ENCODE measurements around the gene CRX. TPM values are rescaled to one million over a fixed set of nuclear protein-coding genes. Genes with fewer than 3 reads are reported as not detected.
"Not testable (repeated sequence)": the region's sequence is repeated elsewhere in the genome, so short reads cannot be mapped to it uniquely, and the experiment has no call there.

CRX gene
- total RNA-seq, 1 experiment from 2014 or later: not detected

- H3K4me3 ChIP-seq (ENCODE audit: low read depth in 2 of 2, low read length in 2 of 2); intact Hi-C loops (cut with micrococcal nuclease; ENCODE audit: unreplicated experiment); in situ Hi-C loops (cut with HindIII; ENCODE audit: low pct_unique_long_range_greater_than_20kb, low sequenced_read_pairs); CTCF ChIA-PET; DNase-seq (ENCODE audit: low read depth, low spot score); H3K27me3 ChIP-seq (ENCODE audit: control insufficient read depth, insufficient read depth, low read length); BruUV-seq (replicated peaks); POLR2A ChIA-PET; H3K4me1 ChIP-seq (ENCODE audit: control insufficient read depth, insufficient read depth, low read length); H3K27ac ChIP-seq (ENCODE audit: low read length); H3K9me3 ChIP-seq (ENCODE audit: control insufficient read depth, insufficient read depth, low read depth, low read length); ATAC-seq; H3K36me3 ChIP-seq (ENCODE audit: control insufficient read depth, insufficient read depth, low read length): not testable (repeated sequence)
Observed at GRCh38 chr19:47858646-47859285, 37.0 kb downstream of the CRX start, which contains the start of gene TPRX2. Gene TPRX2, plus strand, starts transcription at chr19:47859235. Its CDS starts 12 bp downstream, at chr19:47859247.

DNA sequence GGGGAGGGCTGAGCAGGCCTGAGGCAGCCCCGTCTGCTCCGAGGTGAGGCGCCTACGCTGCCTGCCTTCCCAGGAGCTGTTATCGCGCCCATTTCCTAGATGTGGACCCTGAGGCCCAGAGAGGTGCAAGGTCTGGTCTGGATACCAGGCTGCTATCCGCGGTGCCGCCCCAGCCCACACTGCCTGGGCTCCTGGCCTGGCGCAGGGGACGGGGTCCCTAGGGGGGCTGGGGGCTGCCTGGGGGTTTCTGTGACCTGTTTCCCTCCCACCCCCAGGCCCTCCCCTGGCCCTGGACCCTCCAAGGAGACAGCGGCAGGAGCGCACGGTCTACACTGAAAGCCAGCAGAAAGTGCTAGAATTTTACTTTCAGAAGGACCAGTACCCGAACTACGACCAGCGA, 38.1 kb downstream of the CRX start:
- H3K27me3 ChIP-seq (ENCODE audit: control insufficient read depth, insufficient read depth, low read length); POLR2A ChIA-PET; BruUV-seq (replicated peaks); H3K27ac ChIP-seq (ENCODE audit: low read length); H3K4me3 ChIP-seq (ENCODE audit: low read depth in 2 of 2, low read length in 2 of 2); ATAC-seq; in situ Hi-C loops (cut with HindIII; ENCODE audit: low pct_unique_long_range_greater_than_20kb, low sequenced_read_pairs); H3K9me3 ChIP-seq (ENCODE audit: control insufficient read depth, insufficient read depth, low read depth, low read length); DNase-seq (ENCODE audit: low read depth, low spot score); CTCF ChIA-PET; H3K4me1 ChIP-seq (ENCODE audit: control insufficient read depth, insufficient read depth, low read length); H3K36me3 ChIP-seq (ENCODE audit: control insufficient read depth, insufficient read depth, low read length): not testable (repeated sequence)
- intact Hi-C loops (cut with micrococcal nuclease; ENCODE audit: unreplicated experiment): loop anchor here (5.0 kb wide), 1 partner anchor 48 kb away; no protein-coding TSS in a partner anchor

DNA sequence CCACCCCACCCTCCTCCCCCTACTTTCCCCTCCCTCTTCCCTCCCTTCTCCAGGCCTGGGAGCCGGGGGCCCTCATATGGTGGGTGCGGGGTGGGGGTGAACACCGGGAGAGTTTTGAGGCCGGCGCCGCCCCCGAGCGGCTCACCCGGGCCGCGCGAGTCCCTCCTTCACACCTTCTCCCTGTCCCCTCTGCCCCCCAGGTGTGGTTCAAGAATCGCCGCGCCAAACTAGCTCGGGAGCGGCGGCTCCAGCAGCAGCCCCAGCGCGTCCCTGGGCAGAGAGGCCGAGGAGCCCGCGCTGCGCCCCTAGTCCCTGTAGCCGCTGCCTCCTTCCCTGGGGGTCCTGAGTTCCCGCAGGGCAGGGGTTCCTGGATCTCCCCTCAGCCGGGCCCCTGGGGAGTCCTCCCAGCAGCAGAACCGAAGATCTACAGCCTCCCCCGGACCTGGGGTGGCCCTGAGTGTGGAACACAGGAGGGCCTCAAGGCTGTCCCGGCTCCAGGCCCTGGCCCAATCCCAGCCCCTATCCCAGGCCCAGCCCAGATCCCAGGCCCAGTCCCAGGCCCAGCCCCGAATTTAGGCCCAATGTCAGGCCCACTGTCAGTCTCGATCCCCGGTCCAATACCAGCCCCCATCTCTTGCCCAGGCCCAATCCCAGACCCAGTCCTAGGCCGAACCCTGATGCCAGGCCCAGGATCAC, 39.0 kb downstream of the CRX start:
- DNase-seq (ENCODE audit: low read depth, low spot score) (no peak), ATAC-seq (no peak)
- Histone ChIP-seq H3K4me1 (ENCODE audit: control insufficient read depth, insufficient read depth, low read length) (peaks cover 4% of the 10 kb centered on the region; the same call in 1 of the 2 replicates), H3K9me3 (ENCODE audit: control insufficient read depth, insufficient read depth, low read depth, low read length) (no peaks in the 10 kb centered on the region), H3K27ac (ENCODE audit: low read length) (no peak overlapping the region), H3K36me3 (ENCODE audit: control insufficient read depth, insufficient read depth, low read length) (no peaks in the 10 kb centered on the region), H3K4me3 (ENCODE audit: low read depth in 2 of 2, low read length in 2 of 2) (no peak overlapping the region), H3K27me3 (ENCODE audit: control insufficient read depth, insufficient read depth, low read length) (no peaks in the 10 kb centered on the region)
- intact Hi-C loops (cut with micrococcal nuclease; ENCODE audit: unreplicated experiment): loop anchor here (5.0 kb wide), 1 partner anchor 48 kb away; no protein-coding TSS in a partner anchor
- in situ Hi-C loops (cut with HindIII; ENCODE audit: low pct_unique_long_range_greater_than_20kb, low sequenced_read_pairs): no loop called here
- TF ChIP-seq, protein P1, sequence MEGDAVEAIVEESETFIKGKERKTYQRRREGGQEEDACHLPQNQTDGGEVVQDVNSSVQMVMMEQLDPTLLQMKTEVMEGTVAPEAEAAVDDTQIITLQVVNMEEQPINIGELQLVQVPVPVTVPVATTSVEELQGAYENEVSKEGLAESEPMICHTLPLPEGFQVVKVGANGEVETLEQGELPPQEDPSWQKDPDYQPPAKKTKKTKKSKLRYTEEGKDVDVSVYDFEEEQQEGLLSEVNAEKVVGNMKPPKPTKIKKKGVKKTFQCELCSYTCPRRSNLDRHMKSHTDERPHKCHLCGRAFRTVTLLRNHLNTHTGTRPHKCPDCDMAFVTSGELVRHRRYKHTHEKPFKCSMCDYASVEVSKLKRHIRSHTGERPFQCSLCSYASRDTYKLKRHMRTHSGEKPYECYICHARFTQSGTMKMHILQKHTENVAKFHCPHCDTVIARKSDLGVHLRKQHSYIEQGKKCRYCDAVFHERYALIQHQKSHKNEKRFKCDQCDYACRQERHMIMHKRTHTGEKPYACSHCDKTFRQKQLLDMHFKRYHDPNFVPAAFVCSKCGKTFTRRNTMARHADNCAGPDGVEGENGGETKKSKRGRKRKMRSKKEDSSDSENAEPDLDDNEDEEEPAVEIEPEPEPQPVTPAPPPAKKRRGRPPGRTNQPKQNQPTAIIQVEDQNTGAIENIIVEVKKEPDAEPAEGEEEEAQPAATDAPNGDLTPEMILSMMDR (IDR thresholded peaks at IDR 0.05): no peak
- TF ChIP-seq REST (IDR thresholded peaks at IDR 0.05; ENCODE audit: insufficient read depth in 1 of 2, low read depth in 2 of 2, low read length in 1 of 2) (no peak), SIN3A (IDR thresholded peaks at IDR 0.05; ENCODE audit: borderline replicate concordance, insufficient read depth, low read depth, low read length) (no peak), TCF7L2 (IDR thresholded peaks at IDR 0.05; ENCODE audit: low read depth, low read length) (no peak), POLR2AphosphoS5 (IDR thresholded peaks at IDR 0.05; ENCODE audit: low read depth, low read length) (no peak)
- CTCF ChIA-PET: no interaction called here
- no TSS peak for BruUV-seq (replicated peaks)
- POLR2A ChIA-PET: no interaction called here
